Endothelial cell of umbilical vein (primary cell): ENCODE measurements around the gene ASB2. TPM values are rescaled to one million over a fixed set of nuclear protein-coding genes. Genes with fewer than 3 reads are reported as not detected.

Source experiments
- BruUV-seq: library from RNA; stranded (reverse); fragments of 400-500 nt; replicated peaks from 2 replicates; lab custom pipeline; 2021; lab: Mats Ljungman, UMichigan
- CTCF ChIA-PET: fragments of 300-600, 350-600 bp; sonication (Branson Sonifier 250); formaldehyde crosslinking; loops from one replicate; lab custom pipeline; 2021; ENCODE audit warnings: antibody characterized with exemption, inconsistent platforms; lab: Charles Lee
- POLR2A ChIA-PET: fragments of 300-600, 350-600 bp; sonication (Branson Sonifier 250); formaldehyde crosslinking; loops from one replicate; lab custom pipeline; 2021; ENCODE audit warnings: antibody characterized with exemption, inconsistent platforms; lab: Charles Lee
- DNase-seq: peaks from one replicate; pipeline ENCODE4 v3.0.0-alpha.2; 2011; ENCODE audit warnings: low read depth, low spot score
- FAIRE-seq: peaks from 2 replicates; lab custom pipeline; 2011; peaks lifted over from hg19 to GRCh38; lab: Jason Lieb, UNC
- H2AFZ ChIP-seq: 2 replicates; pipeline ENCODE4 v1.6.0; 2012; ENCODE audit warnings: low read depth, low read length, control low read depth, inconsistent platforms
- H3K27ac ChIP-seq: 2 replicates; pipeline ENCODE4 v1.5.1; 2011; ENCODE audit warnings: low read depth, mild to moderate bottlenecking, control low read depth, low read length, moderate library complexity; ENCODE audit not compliant: insufficient read depth
- H3K27me3 ChIP-seq, 2 experiments: 2 replicates each; pipeline versions ENCODE4 v1.6.0 to v1.6.1; 2011; ENCODE audit warnings: low read length in 2 of 2, mixed read lengths in 1 of 2; ENCODE audit not compliant: control insufficient read depth in 2 of 2, insufficient read depth in 2 of 2
- H3K36me3 ChIP-seq, 2 experiments: 2 replicates in 1 of 2; 3 replicates in 1 of 2; pipeline ENCODE4 v1.5.1; 2011; ENCODE audit warnings: low read length in 2 of 2, mild to moderate bottlenecking in 1 of 2, moderate library complexity in 1 of 2; ENCODE audit not compliant: control insufficient read depth in 2 of 2, insufficient read depth in 2 of 2; ENCODE audit errors: extremely low read depth in 1 of 2
- H3K4me1 ChIP-seq: 3 replicates; pipeline ENCODE4 v1.5.1; 2011; ENCODE audit warnings: mild to moderate bottlenecking, low read length; ENCODE audit not compliant: control insufficient read depth, insufficient read depth; ENCODE audit errors: extremely low read depth
- H3K4me2 ChIP-seq: 2 replicates; pipeline ENCODE4 v1.6.1; 2011; ENCODE audit warnings: low read length, control low read depth, mixed read lengths; ENCODE audit not compliant: insufficient read depth
- H3K4me3 ChIP-seq, 3 experiments: fragments of 200-600 bp in 1 of 3; sonication (generic), shearing (Covaris generic) in 1 of 3; replicated peaks in 1 of 3; 2 replicates each; pipeline ENCODE4 v1.5.1; 2011 to 2016; ENCODE audit warnings: control low read depth in 3 of 3, low read length in 3 of 3, mild to moderate bottlenecking in 2 of 3, inconsistent platforms in 1 of 3, low read depth in 1 of 3, moderate library complexity in 1 of 3; ENCODE audit not compliant: insufficient read depth in 1 of 3
- H3K79me2 ChIP-seq: 2 replicates; pipeline ENCODE4 v1.6.0; 2012; ENCODE audit warnings: low read length, inconsistent platforms; ENCODE audit not compliant: control insufficient read depth, insufficient read depth
- H3K9ac ChIP-seq: replicated peaks from 2 replicates; pipeline ENCODE3; 2011; ENCODE audit warnings: low read length, control low read depth; ENCODE audit not compliant: insufficient read depth; ENCODE audit errors: extremely low read depth
- H3K9me1 ChIP-seq: replicated peaks from 3 replicates; pipeline ENCODE4 v1.6.0; 2011; ENCODE audit warnings: mild to moderate bottlenecking, low read length; ENCODE audit not compliant: control insufficient read depth, insufficient read depth; ENCODE audit errors: extremely low read depth
- H3K9me3 ChIP-seq: replicated peaks from 2 replicates; pipeline ENCODE4 v1.5.1; 2012; ENCODE audit warnings: low read length, inconsistent platforms; ENCODE audit not compliant: control insufficient read depth, insufficient read depth
- H4K20me1 ChIP-seq: replicated peaks from 2 replicates; pipeline ENCODE3; 2011; ENCODE audit warnings: mild to moderate bottlenecking, low read length; ENCODE audit not compliant: control insufficient read depth, insufficient read depth; ENCODE audit errors: extremely low read depth
- MYC ChIP-seq: IDR thresholded peaks from one replicate; pipeline ENCODE4 v1.6.1; 2011; ENCODE audit warnings: mild to moderate bottlenecking, low read depth, low read length
- POLR2A ChIP-seq: IDR thresholded peaks from 2 replicates; pipeline ENCODE4 v1.6.1; 2012; ENCODE audit warnings: low read depth, mild to moderate bottlenecking, control low read depth, low read length
- POLR2AphosphoS5 ChIP-seq: IDR thresholded peaks from 2 replicates; pipeline ENCODE4 v1.6.1; 2012; ENCODE audit warnings: low read depth, mild to moderate bottlenecking, control low read depth, low read length, moderate library complexity; ENCODE audit not compliant: insufficient read depth
- dilution Hi-C: fragments of 300-500 bp; cut with MboI; formaldehyde crosslinking; loops from one replicate; pipeline ENCODE4 v1.15.0; 2019; ENCODE audit warnings: low sequenced_read_pairs; ENCODE audit not compliant: extremely low pct_ligation_motif_present
- intact Hi-C: fragments of 100-400 bp; cut with micrococcal nuclease; formaldehyde crosslinking; loops from one replicate; pipeline ENCODE4 v1.10.0; 2022
- polyA plus RNA-seq, 4 experiments: library from polyadenylated mRNA; depleted of rRNA in 3 of 4; stranded (reverse) in 3 of 4; unstranded in 1 of 4; fragments of >200 nt; gene quantifications; 2 replicates each; pipeline versions ENCODE4 v1.2.1 to v1.2.3, GENCODE V29; 2011 to 2012; ENCODE audit warnings: missing spikeins in 1 of 4
- total RNA-seq: library from RNA; stranded (reverse); gene quantifications from 2 replicates; pipeline ENCODE4 v1.2.3, GENCODE V29; 2021
- TF ChIP-seq, protein P1 (sequence below): IDR thresholded peaks from 2 replicates; pipeline ENCODE4 v1.6.1; 2011; ENCODE audit not compliant: insufficient read depth, insufficient read length
- TF ChIP-seq, protein P2 (sequence below), 2 donors: IDR thresholded peaks; 1 replicate in 1 of 2; 2 replicates in 1 of 2; pipeline ENCODE4 v1.5.1; 2011; ENCODE audit warnings: low read length in 2 of 2, mild to moderate bottlenecking in 2 of 2, moderate library complexity in 2 of 2, control low read depth in 1 of 2, inconsistent platforms in 1 of 2, low read depth in 1 of 2; ENCODE audit not compliant: insufficient read depth in 1 of 2; ENCODE audit errors: extremely low read depth in 1 of 2

ASB2 gene
- total and polyA plus RNA-seq, 2 donors (not counting 3 experiments of a cell fraction or from before 2014, with no cell fraction given): not detected

DNA sequence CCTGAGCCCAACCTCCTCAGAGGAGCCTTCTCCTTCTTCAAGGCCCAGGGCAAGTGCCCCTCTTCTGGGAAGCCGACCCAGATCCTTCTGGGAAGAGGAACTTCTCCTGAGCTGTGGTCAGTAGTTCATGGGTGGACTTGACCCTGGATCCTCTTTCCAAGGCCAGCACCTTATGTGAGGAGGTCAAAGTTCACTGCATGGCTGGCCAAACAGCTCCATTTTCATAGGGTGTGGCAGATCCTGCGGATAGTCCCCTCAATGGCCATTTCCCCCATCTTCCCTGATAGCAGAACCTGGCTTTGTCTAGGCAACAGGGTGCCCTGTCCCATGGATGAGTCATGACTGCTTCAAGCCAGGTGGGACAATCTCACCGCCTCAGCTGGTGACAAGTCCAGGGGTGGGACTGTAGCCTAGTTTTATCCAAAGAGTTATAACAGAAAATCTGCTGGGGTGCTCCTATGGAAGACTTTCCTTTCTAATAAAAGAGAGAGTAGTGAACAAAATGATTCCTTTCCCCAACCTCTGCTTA lies 10.4 kb downstream of the ASB2 start:
- intact Hi-C loops: no loop called here
- Histone ChIP-seq H3K79me2 (no peaks in the 10 kb centered on the region), H4K20me1 (no peaks in the 10 kb centered on the region), H3K4me1 (no peaks in the 10 kb centered on the region), H3K27me3 (no peaks in the 10 kb centered on the region), H3K9ac (no peak overlapping the region), H3K4me3 (no peak overlapping the region), H3K36me3 (no peaks in the 10 kb centered on the region), H3K4me2 (no peak overlapping the region), H2AFZ (no peak overlapping the region), H3K9me1 (no peaks in the 10 kb centered on the region), H3K9me3 (no peaks in the 10 kb centered on the region), H3K27ac (no peak overlapping the region)
- DNase-seq (no peak), FAIRE-seq (no peak)
- ChIA-PET CTCF (interaction anchor here (1.1 to 4.7 kb wide), 2 partner anchors 26 to 71 kb away, joined by 3 to 27 read pairs; no protein-coding TSS in a partner anchor), POLR2A (no interaction called here)
- BruUV-seq: no TSS peak
- dilution Hi-C loops: no loop called here
- no peak for TF ChIP-seq POLR2AphosphoS5
- TF ChIP-seq, protein P1, sequence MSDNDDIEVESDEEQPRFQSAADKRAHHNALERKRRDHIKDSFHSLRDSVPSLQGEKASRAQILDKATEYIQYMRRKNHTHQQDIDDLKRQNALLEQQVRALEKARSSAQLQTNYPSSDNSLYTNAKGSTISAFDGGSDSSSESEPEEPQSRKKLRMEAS: no peak
- TF ChIP-seq MYC: no peak
- TF ChIP-seq, protein P2, sequence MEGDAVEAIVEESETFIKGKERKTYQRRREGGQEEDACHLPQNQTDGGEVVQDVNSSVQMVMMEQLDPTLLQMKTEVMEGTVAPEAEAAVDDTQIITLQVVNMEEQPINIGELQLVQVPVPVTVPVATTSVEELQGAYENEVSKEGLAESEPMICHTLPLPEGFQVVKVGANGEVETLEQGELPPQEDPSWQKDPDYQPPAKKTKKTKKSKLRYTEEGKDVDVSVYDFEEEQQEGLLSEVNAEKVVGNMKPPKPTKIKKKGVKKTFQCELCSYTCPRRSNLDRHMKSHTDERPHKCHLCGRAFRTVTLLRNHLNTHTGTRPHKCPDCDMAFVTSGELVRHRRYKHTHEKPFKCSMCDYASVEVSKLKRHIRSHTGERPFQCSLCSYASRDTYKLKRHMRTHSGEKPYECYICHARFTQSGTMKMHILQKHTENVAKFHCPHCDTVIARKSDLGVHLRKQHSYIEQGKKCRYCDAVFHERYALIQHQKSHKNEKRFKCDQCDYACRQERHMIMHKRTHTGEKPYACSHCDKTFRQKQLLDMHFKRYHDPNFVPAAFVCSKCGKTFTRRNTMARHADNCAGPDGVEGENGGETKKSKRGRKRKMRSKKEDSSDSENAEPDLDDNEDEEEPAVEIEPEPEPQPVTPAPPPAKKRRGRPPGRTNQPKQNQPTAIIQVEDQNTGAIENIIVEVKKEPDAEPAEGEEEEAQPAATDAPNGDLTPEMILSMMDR (IDR thresholded peaks at IDR 0.05; ENCODE audit: extremely low read depth in 1 of 2, insufficient read depth in 1 of 2, low read depth in 1 of 2, low read length in 2 of 2): no peak
- no peak for TF ChIP-seq POLR2A
